Measurements from ENCODE around the gene SMAD5. TPM values are rescaled to one million over a fixed set of nuclear protein-coding genes. Genes with fewer than 3 reads are reported as not detected.

SMAD5 gene
- total RNA-seq, 1 experiment from 2014 or later = 64.3 TPM

GRCh38 chr5:136169218-136169617 is 36.6 kb downstream of the SMAD5 start:
- RAD21 ChIA-PET (ENCODE audit: low non-redundant PET in 1 of 2, low total read pairs in 2 of 2, uncharacterized antibody in 2 of 2, unreplicated experiment in 2 of 2) = no interaction called here
- DNase-seq (ENCODE audit: low read depth, low spot score) = no peak
- no peaks in the 10 kb centered on the region for H3K4me1 ChIP-seq (ENCODE audit: control insufficient read depth in 1 of 2, insufficient read depth in 2 of 2, low read length in 2 of 2)
- POLR2A ChIA-PET = no interaction called here
- H2AFZ ChIP-seq (ENCODE audit: low read depth, low read length, poor library complexity, severe bottlenecking) = no peak overlapping the region
- no TSS peak for BruUV-seq (replicated peaks)
- no peaks in the 10 kb centered on the region for H3K9me3 ChIP-seq (ENCODE audit: control insufficient read depth in 1 of 2, insufficient read depth in 1 of 2, low read depth in 1 of 2, low read length in 2 of 2)
- no peak overlapping the region for H3K4me3 ChIP-seq (replicated peaks in 1 of 2; ENCODE audit: low read depth in 1 of 2, low read length in 2 of 2)
- 0 out of 2 replicates have a peak, but pooled peaks cover 5% of the 10 kb centered on the region for H4K20me1 ChIP-seq (ENCODE audit: insufficient read depth)
- no peak overlapping the region for H3K4me2 ChIP-seq (ENCODE audit: low read length)
- H3K9me2 ChIP-seq (ENCODE audit: insufficient read depth) = no peaks in the 10 kb centered on the region
- intact Hi-C loops (cut with micrococcal nuclease) = no loop called here
- H3K27me3 ChIP-seq (ENCODE audit: insufficient read depth, low read length) = no peaks in the 10 kb centered on the region
- CTCF ChIA-PET = no interaction called here
- no peak overlapping the region for H3K9ac ChIP-seq (ENCODE audit: low read length)
- TF ChIP-seq RAD21 (IDR thresholded peaks at IDR 0.05; ENCODE audit: low read depth) (no peak), SP1 (IDR thresholded peaks at IDR 0.05; ENCODE audit: low read depth) (no peak), EZH2 (IDR thresholded peaks at IDR 0.05) (no peak), JUND (IDR thresholded peaks at IDR 0.05) (no peak), POLR2A (IDR thresholded peaks at IDR 0.05; ENCODE audit: borderline replicate concordance, extremely low read depth, insufficient read depth, insufficient read length) (no peak), ZFX (IDR thresholded peaks at IDR 0.05) (no peak), EGR1 (IDR thresholded peaks at IDR 0.05; ENCODE audit: low read depth) (no peak), MAX (IDR thresholded peaks at IDR 0.05) (no peak), SRF (IDR thresholded peaks at IDR 0.05; ENCODE audit: low read depth) (no peak), CTCF (IDR thresholded peaks at IDR 0.05 in 2 of 3, conservative IDR thresholded peaks at IDR 0.05 in 1 of 3; ENCODE audit: borderline replicate concordance in 1 of 3, insufficient read depth in 1 of 3, low read depth in 2 of 3, low read length in 2 of 3) (no peak), REST (IDR thresholded peaks at IDR 0.05; ENCODE audit: low read depth) (no peak), ATF3 (IDR thresholded peaks at IDR 0.05) (no peak), EZH2phosphoT487 (IDR thresholded peaks at IDR 0.05; ENCODE audit: borderline replicate concordance) (no peak), CBX3 (IDR thresholded peaks at IDR 0.05; ENCODE audit: low read depth) (no peak), CEBPB (IDR thresholded peaks at IDR 0.05; ENCODE audit: low read depth) (no peak), FOSL1 (IDR thresholded peaks at IDR 0.05; ENCODE audit: low read depth) (no peak), POLR2AphosphoS5 (IDR thresholded peaks at IDR 0.05; ENCODE audit: low read depth, low read length) (no peak)
- peaks cover 8 to 11% of the 10 kb centered on the region in 2 experiments for H3K36me3 ChIP-seq (ENCODE audit: control insufficient read depth in 1 of 2, insufficient read depth in 2 of 2, low read length in 2 of 2)
- H3K27ac ChIP-seq (ENCODE audit: low read depth, low read length) = no peak overlapping the region
- H3K79me2 ChIP-seq (ENCODE audit: insufficient read depth, low read length) = peaks cover 49% of the 10 kb centered on the region
- ATAC-seq = no peak
